GM19239 (cell line): ENCODE data around the gene FEZF1.

Experiments used
- DNase-seq: peaks from one replicate; pipeline ENCODE4 v3.0.0; 2011; ENCODE audit warnings: low spot score; ENCODE audit not compliant: insufficient read length
- FAIRE-seq: peaks from 2 replicates; lab custom pipeline; 2011; peaks lifted over from hg19 to GRCh38; lab: Jason Lieb, UNC

The FEZF1 gene

GRCh38 chr7:122273117-122273516 is 31.4 kb downstream of the FEZF1 start:
- no peak for FAIRE-seq
- DNase-seq: no peak

DNA sequence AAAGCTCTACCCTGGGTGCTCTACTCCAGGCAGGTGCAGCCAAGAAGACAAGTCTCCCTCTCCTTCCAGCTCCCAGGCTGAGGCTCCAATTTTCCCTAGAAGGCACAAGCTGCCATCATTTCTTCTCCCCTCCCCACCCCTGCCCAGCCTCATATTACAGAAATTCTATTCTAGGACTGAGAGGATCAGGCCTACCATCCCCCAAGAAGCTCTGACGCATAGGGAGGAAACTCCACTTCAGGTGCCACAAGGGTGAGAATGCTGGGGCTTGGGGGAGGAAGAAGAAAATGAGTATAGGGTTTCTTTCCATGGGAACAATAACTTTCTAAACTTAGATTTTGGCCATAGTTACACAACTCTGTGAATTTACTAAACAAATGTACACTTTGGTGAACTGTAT is 35.3 kb downstream of the FEZF1 start:
- no peak for FAIRE-seq
- no peak for DNase-seq

- DNase-seq (no peak), FAIRE-seq (no peak)
These were observed 36.4 kb downstream of the FEZF1 start for GRCh38 chr7:122268101-122268500.

DNA sequence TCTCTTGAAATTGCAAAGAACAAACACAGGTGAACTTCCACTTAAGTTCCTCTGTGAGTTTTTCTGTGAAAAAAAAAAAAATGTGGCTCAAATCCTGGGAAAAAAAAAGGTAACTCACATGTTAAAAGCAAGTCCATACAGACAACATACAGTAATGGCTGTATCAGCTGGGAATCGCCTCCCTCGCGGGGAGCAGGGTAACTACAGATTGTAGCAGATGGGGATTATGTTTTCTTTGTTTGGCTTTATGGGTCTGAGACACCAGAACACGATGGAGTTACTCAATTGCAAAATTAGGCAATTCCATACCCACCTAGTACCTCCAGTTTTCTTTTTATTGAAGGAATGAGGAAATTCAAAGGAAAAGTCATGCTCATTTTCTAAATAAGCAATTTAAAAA is 42.3 kb downstream of the FEZF1 start:
- DNase-seq (no peak), FAIRE-seq (no peak)

DNA sequence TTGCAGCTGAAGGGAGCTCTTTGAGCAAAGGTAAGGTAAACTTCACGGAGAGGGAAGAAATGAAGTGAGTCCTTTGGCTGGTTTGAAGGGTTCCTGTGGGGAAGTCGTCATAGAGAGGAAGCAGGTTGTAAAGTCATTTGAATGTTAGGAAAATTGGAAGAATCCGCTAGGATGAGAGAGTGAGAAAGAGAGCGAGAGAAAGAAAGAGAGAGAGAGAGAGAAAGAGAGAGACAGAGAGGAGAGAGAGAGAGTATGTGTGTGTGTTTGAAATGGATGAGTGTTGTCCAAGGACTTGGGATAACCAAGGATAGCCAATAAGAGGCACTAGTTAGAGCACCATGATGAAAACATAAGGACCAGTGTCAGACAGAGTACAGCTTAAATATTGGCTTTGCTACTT is 43.1 kb downstream of the FEZF1 start:
- FAIRE-seq: no peak
- DNase-seq: no peak

GRCh38 chr7:122261016-122261415 is 43.5 kb downstream of the FEZF1 start:
- FAIRE-seq: no peak

GRCh38 chr7:122260336-122260735 is 44.2 kb downstream of the FEZF1 start:
- FAIRE-seq (no peak), DNase-seq (no peak)

More at GRCh38 chr7:122261016-122261415, 43.5 kb downstream of the FEZF1 start:
- DNase-seq: no peak

GRCh38 chr7:122258971-122259370 is 45.6 kb downstream of the FEZF1 start:
- FAIRE-seq (no peak), DNase-seq (no peak)

GRCh38 chr7:122257056-122257455 is 47.5 kb downstream of the FEZF1 start:
- FAIRE-seq: no peak
- no peak for DNase-seq

- DNase-seq: no peak
- no peak for FAIRE-seq
These were observed 48.5 kb downstream of the FEZF1 start for GRCh38 chr7:122256046-122256445.

GRCh38 chr7:122255454-122255853 is 49.1 kb downstream of the FEZF1 start:
- no peak for FAIRE-seq
- no peak for DNase-seq
